Keratinocyte (primary cell): ENCODE measurements around the gene TBC1D7. TPM values are rescaled to one million over a fixed set of nuclear protein-coding genes. Genes with fewer than 3 reads are reported as not detected.

Source experiments
- DNase-seq: peaks from one replicate; pipeline ENCODE4 v3.0.0-alpha.2; 2011; ENCODE audit warnings: low read depth, missing footprints, low spot score
- FAIRE-seq: peaks from 2 replicates; lab custom pipeline; 2011; peaks lifted over from hg19 to GRCh38; lab: Jason Lieb, UNC
- H2AFZ ChIP-seq: 2 replicates; pipeline ENCODE4 v1.6.0; 2012; ENCODE audit warnings: low read length, control low read depth, inconsistent platforms; ENCODE audit not compliant: control insufficient read depth
- H3K27ac ChIP-seq: 2 replicates; pipeline ENCODE4 v1.5.1; 2011; ENCODE audit warnings: low read length; ENCODE audit not compliant: control insufficient read depth, insufficient read depth
- H3K27me3 ChIP-seq: 3 replicates; pipeline ENCODE4 v1.6.0; 2011; ENCODE audit warnings: low read length; ENCODE audit not compliant: control insufficient read depth, insufficient read depth; ENCODE audit errors: extremely low read depth
- H3K36me3 ChIP-seq, 2 experiments: 2 replicates in 1 of 2; 3 replicates in 1 of 2; pipeline ENCODE4 v1.5.1; 2011; ENCODE audit warnings: low read length in 2 of 2, mild to moderate bottlenecking in 1 of 2; ENCODE audit not compliant: control insufficient read depth in 2 of 2, insufficient read depth in 2 of 2; ENCODE audit errors: extremely low read depth in 1 of 2
- H3K4me1 ChIP-seq: 3 replicates; pipeline ENCODE4 v1.5.1; 2011; ENCODE audit warnings: low read length; ENCODE audit not compliant: control insufficient read depth, insufficient read depth; ENCODE audit errors: extremely low read depth
- H3K4me2 ChIP-seq: 3 replicates; pipeline ENCODE4 v1.6.0; 2011; ENCODE audit warnings: low read depth, low read length; ENCODE audit not compliant: control insufficient read depth, insufficient read depth; ENCODE audit errors: extremely low read depth
- H3K4me3 ChIP-seq, 3 experiments: fragments of 200-600 bp in 1 of 3; sonication (generic) in 1 of 3; 2 replicates in 2 of 3; 3 replicates in 1 of 3; pipeline ENCODE4 v1.5.1; 2011 to 2016; ENCODE audit warnings: low read length in 3 of 3, mild to moderate bottlenecking in 3 of 3, control low read depth in 2 of 3, inconsistent platforms in 1 of 3, low read depth in 1 of 3, mixed read lengths in 1 of 3, mixed run types in 1 of 3, moderate library complexity in 1 of 3; ENCODE audit not compliant: control insufficient read depth in 2 of 3, insufficient read depth in 2 of 3; ENCODE audit errors: extremely low read depth in 1 of 3
- H3K79me2 ChIP-seq: 2 replicates; pipeline ENCODE4 v1.6.0; 2012; ENCODE audit warnings: low read length; ENCODE audit not compliant: control insufficient read depth, insufficient read depth
- H3K9ac ChIP-seq: 3 replicates; pipeline ENCODE4 v1.6.0; 2011; ENCODE audit warnings: low read length; ENCODE audit not compliant: control insufficient read depth, insufficient read depth; ENCODE audit errors: extremely low read depth
- H3K9me1 ChIP-seq: 3 replicates; pipeline ENCODE4 v1.6.0; 2011; ENCODE audit warnings: low read length; ENCODE audit not compliant: control insufficient read depth, insufficient read depth; ENCODE audit errors: extremely low read depth
- H3K9me3 ChIP-seq: 2 replicates; pipeline ENCODE4 v1.5.1; 2012; ENCODE audit warnings: low read depth, low read length; ENCODE audit not compliant: control insufficient read depth
- H4K20me1 ChIP-seq: 3 replicates; pipeline ENCODE4 v1.6.0; 2011; ENCODE audit warnings: low read length; ENCODE audit not compliant: control insufficient read depth, insufficient read depth; ENCODE audit errors: extremely low read depth
- CTCF ChIP-seq, 3 experiments: IDR thresholded peaks in 1 of 3; conservative IDR thresholded peaks in 1 of 3; optimal IDR thresholded peaks in 1 of 3; 2 replicates in 2 of 3; 3 replicates in 1 of 3; pipeline versions ENCODE3 to v1.5.1; 2011; ENCODE audit warnings: low read length in 3 of 3, mild to moderate bottlenecking in 3 of 3, moderate library complexity in 2 of 3, control low read depth in 1 of 3, inconsistent platforms in 1 of 3; ENCODE audit not compliant: insufficient read depth in 2 of 3; ENCODE audit errors: extremely low read depth in 1 of 3
- EZH2 ChIP-seq: IDR thresholded peaks from one replicate; pipeline ENCODE4 v1.6.1; 2012; ENCODE audit warnings: inconsistent platforms, mild to moderate bottlenecking, low read length, moderate library complexity
- dilution Hi-C: fragments of 300-500 bp; cut with MboI; formaldehyde crosslinking; loops from one replicate; pipeline ENCODE4 v1.7.0; 2020; ENCODE audit warnings: low sequenced_read_pairs; ENCODE audit not compliant: extremely low pct_ligation_motif_present
- polyA plus RNA-seq, 5 experiments: library from polyadenylated mRNA; depleted of rRNA in 3 of 5; stranded (reverse) in 3 of 5; stranded (forward) in 1 of 5; unstranded in 1 of 5; fragments of >200 nt; gene quantifications; 1 replicate in 1 of 5; 2 replicates in 3 of 5; 3 replicates in 1 of 5; pipeline versions ENCODE4 v1.2.1 to v1.2.3, GENCODE V29; 2011 to 2012; ENCODE audit warnings: missing spikeins in 2 of 5, low read depth in 1 of 5, low replicate concordance in 1 of 5

TBC1D7 gene
- polyA plus RNA-seq, 1 donor (not counting 4 experiments of a cell fraction or from before 2014, with no cell fraction given) = 30.4 TPM

GRCh38 chr6:13283331-13283730, 45.0 kb downstream of the TBC1D7 start:
- Histone ChIP-seq H4K20me1 (no peaks in the 10 kb centered on the region), H3K9me1 (no peaks in the 10 kb centered on the region), H3K9me3 (no peaks in the 10 kb centered on the region), H3K4me1 (no peaks in the 10 kb centered on the region), H3K4me3 (no peak overlapping the region), H3K27me3 (no peaks in the 10 kb centered on the region), H3K9ac (no peak overlapping the region), H3K36me3 (peaks cover 0 to 2% of the 10 kb centered on the region in 2 experiments), H2AFZ (no peak overlapping the region), H3K27ac (no peak overlapping the region), H3K79me2 (no peaks in the 10 kb centered on the region), H3K4me2 (no peak overlapping the region)
- no peak for TF ChIP-seq CTCF (optimal IDR thresholded peaks at IDR 0.05 in 1 of 3, IDR thresholded peaks at IDR 0.05 in 1 of 3, conservative IDR thresholded peaks at IDR 0.05 in 1 of 3; ENCODE audit: extremely low read depth in 1 of 3, insufficient read depth in 2 of 3, low read length in 3 of 3)
- no peak for TF ChIP-seq EZH2
- dilution Hi-C loops = no loop called here
- FAIRE-seq (no peak), DNase-seq (no peak)

GRCh38 chr6:13282393-13283069, 45.8 kb downstream of the TBC1D7 start:
- H3K27me3 ChIP-seq = no peaks in the 10 kb centered on the region
- H3K9me1 ChIP-seq = no peaks in the 10 kb centered on the region
- H3K27ac ChIP-seq = no peak overlapping the region
- H3K79me2 ChIP-seq = no peaks in the 10 kb centered on the region
- H3K4me3 ChIP-seq = no peak overlapping the region
- no peak overlapping the region for H3K4me2 ChIP-seq
- H3K9me3 ChIP-seq = no peaks in the 10 kb centered on the region
- no peaks in the 10 kb centered on the region for H3K36me3 ChIP-seq
- no peaks in the 10 kb centered on the region for H3K4me1 ChIP-seq
- FAIRE-seq = no peak
- no peak overlapping the region for H3K9ac ChIP-seq
- TF ChIP-seq EZH2 (no peak), CTCF (optimal IDR thresholded peaks at IDR 0.05 in 1 of 3, IDR thresholded peaks at IDR 0.05 in 1 of 3, conservative IDR thresholded peaks at IDR 0.05 in 1 of 3; ENCODE audit: extremely low read depth in 1 of 3, insufficient read depth in 2 of 3, low read length in 3 of 3) (no peak)
- dilution Hi-C loops = no loop called here
- DNase-seq = no peak
- no peaks in the 10 kb centered on the region for H4K20me1 ChIP-seq
- H2AFZ ChIP-seq = no peak overlapping the region
